HG03095 (cell line): ENCODE data around the gene OAF.

ENCODE experiments used
- ATAC-seq: cut with Tn5 transposase; IDR thresholded peaks from one replicate; pipeline ENCODE4 v1.9.1; 2021; ENCODE audit warnings: moderate library complexity; ENCODE audit not compliant: unreplicated experiment

The OAF gene

DNA sequence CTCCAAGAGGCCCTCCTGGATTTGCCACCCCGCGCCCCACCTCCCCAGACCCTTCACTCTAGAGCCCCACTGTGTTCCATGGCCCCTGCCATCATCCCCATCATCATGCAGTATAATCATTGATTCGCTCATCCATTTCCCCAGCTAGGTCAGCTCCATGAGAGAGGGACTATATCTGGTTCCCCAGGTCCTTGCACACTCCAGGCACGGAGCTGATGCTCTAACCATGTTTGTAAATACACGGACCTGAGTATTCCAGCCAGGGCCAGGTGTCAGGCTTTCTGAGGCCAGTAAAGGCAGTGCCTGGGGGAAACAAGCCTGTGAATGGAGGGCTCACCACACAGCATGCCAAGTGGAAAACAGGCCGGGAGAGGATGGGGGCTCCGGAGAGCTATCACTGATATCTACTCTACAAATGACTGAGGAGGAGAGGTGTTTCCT lies 27.1 kb upstream of the OAF start:
- ATAC-seq, result no peak

DNA sequence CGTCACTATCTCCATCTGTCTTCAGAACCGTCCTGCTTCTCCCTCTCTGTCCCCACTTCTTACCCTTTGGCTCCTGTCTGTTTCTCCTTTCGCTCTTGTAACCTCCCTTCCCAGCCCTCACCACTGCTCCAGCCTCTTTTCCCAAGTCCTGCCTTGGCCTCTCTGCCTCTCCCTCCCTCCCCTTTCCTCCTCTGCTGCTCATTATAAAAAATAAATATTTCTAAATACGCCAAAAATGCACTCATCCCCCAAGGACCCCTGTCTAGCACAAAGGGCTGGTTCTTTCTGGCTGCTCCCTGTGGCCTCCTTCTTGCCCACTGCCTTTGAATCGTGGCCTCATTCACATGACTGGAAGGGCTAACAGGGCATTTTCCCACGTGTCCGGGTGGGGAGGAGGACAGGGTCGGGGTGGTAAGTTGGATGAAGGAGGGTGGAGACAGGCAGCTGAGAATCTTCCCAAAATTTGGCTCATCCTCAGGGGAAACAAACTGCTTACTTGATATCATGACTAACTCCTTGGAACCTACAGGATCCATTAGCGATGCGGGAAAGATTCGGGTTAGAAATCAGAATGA lies 26.4 kb upstream of the OAF start:
- no peak for ATAC-seq

DNA sequence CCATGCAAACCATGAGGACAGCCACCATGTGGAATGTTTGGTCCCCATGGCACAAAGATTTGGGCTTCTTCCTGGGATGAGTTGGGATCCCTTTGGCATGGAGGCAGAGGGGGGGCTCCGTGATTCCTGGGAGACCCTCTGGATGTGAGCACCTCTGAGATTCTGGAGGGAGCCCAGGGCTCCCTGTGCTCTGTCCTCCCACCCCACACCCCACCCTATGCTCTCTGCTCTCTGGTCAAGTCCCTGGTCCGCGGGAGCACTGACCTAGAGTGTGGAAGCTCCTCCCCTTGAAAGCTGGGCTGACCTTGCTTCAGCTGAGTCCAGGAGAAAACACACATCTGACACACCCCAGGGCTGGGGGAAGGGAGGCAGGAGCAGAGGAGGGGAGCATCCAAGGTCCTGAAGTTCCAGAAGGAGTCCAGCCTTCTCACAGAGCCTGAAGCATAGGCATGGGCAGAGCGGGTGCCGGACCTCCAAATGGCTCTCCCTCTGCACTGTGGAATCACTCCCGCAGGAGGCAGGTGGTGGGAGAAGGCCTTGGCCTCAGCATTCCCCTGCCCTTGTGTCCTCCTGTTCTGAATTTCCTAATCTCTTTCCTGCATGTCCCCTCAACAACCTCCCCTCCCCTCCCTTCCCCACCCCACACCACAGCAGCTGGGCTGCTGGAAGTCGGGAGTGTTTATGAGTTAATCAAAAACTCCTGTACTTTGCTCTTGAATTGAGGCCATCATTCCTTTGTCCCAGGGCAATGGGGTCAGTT lies 25.7 kb upstream of the OAF start:
- no peak for ATAC-seq

DNA sequence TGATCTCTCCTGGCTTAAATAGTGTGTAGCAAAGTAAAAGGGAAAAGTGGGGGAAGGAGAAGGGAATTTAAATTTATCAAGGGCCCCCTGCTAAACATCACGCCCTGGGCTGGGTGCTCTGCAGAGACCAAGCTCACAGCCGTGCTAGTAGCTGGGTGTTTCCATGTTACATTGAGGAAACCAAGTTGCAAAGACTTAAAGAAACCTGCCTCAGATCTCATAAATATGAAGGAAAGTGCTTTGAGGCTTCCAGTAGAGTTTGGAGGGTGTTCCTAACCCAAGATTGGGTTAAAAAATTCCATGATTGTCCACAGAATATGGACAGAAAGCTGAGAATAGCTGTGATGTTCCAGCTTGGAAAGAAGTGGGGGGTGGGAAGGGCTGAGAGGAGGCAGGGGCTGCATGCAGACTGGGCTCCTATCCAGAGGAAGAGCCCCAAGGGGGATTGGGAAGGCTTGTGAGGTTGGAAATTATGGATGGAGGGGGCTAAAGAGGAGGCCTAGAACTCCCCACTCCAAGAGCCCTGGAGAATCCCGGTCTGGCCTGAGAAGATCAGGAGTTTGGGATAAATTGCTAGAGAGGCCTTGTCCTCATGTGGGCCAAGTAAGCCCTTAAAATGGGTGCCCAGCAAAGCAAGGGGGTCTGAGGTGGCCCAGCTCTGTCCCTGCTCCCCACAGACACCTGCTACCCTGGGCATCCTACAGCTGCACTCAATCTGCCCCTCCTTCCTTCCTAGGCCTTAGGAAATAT lies 25.0 kb upstream of the OAF start:
- ATAC-seq, result no peak

DNA sequence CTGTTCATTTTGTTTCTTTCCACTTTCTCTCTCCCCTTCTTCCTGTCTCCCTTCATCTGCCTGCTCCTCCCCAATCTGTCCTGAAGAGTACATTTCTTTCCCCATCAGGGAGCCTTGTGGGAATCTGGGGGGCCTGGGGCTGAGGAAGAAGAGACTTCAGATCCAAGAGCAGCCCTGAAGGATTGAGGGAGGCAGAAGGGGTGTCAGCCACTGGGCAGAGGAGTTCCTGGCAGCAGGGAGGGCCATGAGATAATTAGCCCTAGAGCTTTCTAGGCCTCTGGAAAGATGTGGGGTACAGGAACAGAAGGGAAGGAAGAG lies 24.4 kb upstream of the OAF start:
- no peak for ATAC-seq

DNA sequence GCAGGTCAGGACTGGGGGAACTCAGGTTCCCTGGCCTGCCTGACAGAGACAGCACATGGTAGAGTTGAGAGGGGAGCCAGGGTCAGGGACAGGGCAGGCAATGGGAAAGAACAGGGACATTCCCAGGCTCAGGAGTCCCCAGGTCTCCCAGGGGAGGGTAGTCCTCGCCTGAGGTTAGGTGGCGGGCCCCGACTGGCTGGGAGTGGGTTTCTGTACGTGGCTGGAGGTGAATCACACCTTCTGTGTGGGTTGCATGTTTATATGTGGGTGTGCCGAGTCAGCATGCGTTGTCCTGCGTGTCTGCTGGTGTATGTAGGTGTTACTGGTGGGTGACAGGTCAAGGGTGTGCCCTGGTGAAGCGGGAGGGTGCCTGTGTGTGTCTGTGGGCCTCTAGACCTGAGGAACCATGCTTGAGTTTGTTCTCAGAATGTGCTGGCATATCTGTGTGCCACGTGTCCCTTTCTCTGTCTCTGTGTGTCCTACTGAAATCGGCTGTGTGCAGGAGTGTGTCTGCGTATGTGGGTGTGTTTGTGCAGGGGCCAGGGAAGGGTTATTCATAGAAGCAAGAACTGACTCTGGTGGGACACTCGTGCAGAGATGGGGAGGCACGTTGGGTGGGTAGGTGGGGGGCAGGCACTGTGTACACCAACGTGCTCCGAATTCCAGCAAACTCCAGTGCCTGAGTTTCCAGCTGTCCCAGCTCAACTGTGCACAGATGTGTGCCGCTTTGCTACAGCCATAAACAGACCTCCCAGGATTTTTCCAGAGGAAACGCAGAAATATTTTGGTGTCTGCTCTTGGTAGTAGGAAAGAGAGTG lies 23.8 kb upstream of the OAF start:
- no peak for ATAC-seq

DNA sequence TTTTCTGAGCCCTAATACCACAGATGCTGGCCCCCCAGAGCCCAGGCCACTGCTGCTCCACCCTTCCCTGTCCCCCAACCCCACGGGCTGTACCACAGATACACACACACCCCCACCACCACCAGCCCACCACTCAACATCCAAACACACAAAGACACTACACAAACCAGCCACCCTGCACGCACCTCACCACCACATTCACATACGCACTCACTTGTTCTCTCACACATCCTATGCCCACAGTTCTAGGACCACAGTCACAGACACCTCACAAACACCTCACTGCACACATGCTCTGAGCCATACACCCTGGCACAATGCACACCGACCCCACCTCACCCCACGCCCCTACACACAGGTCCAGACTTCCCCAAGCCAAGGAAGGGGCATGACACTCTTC lies 22.5 kb upstream of the OAF start:
- ATAC-seq, result no peak

DNA sequence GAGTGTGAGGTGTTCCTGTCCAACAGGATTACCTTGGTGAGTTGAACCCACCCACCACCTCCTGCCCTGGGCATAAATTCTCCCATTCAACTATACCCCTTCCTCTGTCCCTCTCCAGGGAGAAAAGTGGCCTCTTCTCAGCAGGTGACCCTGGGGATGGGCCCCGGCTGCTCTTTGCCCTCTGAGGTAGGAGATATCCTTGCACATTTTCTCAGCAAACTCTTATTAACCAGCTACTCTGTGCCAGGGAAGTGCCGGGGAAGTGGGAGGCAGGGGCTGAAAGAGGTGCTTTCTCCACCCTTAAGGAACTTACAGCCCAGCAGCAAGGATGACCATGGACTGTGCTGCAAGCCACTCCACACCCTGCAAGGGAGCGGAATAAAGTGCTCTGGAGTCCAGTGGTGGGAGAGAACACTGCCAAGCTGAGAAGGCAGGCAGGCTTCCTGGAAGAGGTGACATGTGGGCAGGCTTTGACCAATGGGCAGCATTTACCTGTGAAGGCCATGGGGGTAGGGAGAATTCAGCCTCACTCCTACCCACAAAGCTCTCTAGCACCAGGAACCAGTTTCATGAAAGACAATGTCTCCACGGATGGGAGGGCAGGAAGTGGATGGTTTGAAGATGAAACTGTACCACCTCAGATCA lies 21.9 kb upstream of the OAF start:
- no peak for ATAC-seq

DNA sequence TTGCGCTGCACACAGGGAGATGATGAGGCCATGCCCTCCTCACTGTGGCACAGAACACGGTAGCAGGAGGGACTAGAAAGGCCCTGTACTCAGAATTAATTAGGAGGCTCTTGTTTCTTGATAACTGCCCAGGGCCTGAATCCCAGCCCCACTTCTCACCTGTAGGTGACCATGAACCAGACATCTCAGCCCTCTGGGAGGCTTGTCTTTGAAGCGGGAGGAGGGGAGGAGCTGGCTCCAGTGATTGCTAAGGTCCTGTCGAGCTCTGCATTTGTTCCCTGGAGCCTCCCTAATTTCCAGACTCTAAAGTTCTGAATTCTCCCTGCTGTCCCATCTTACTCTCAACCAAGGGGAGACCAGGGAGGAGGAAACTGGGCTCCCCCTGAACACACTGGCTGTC lies 19.8 kb upstream of the OAF start:
- ATAC-seq, result no peak

DNA sequence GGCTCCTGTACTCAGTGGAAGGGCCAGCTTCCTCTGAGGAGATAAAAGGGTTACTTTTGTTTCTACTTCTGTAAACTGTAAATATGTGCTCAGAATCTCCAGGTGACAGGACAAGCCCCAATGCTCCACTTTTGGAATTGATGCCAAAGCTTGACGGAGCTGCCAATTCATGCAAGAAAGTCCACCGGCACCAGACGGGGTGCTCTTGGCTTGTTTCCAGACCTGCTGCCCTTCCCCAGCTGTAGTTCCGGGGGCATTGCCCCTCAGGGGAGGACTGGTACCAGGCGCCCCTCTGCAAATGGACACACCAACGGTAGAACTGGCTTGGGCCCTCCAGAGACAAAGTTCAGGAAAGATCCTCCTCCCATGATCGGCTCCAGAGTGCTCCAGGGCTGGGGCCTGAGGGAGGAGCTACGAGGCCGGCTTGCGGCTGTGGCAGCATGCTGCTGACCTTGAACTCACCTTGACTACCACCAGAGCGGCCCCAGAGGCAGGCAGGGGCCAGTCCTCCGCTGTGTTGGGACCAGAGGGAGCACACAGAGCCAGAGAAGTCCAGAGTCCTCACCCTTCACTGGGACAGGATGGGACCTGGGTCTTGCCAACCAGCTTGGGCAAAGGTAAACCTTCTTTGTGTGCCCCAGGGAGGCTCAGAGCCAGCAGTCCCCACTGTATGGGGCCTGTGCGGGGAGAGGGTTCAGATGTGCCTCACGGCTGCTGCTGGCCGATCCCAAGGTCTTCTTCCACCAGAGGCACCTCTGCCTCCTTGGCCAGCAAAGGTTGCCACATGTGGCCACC lies 17.8 kb upstream of the OAF start:
- ATAC-seq, result no peak

DNA sequence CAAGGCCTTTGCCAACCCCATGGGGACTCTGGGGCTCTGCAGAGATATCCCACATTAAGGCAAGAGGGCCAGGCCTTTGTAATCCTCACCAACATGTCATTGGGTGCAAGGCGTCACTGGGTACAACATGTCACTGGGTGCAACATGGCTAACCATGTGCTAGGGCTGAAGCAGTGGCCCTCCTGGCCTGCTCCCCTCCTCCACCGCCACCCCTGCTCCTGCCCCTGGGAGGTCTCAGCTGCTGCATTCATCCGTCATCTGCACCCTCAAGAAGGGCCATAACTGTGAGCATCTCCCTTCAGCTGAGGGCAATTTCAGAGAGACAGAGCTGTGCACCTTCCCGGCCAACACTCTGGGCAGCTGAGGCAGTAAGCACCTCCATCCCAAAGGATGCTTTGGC lies 16.7 kb upstream of the OAF start:
- ATAC-seq, result no peak

DNA sequence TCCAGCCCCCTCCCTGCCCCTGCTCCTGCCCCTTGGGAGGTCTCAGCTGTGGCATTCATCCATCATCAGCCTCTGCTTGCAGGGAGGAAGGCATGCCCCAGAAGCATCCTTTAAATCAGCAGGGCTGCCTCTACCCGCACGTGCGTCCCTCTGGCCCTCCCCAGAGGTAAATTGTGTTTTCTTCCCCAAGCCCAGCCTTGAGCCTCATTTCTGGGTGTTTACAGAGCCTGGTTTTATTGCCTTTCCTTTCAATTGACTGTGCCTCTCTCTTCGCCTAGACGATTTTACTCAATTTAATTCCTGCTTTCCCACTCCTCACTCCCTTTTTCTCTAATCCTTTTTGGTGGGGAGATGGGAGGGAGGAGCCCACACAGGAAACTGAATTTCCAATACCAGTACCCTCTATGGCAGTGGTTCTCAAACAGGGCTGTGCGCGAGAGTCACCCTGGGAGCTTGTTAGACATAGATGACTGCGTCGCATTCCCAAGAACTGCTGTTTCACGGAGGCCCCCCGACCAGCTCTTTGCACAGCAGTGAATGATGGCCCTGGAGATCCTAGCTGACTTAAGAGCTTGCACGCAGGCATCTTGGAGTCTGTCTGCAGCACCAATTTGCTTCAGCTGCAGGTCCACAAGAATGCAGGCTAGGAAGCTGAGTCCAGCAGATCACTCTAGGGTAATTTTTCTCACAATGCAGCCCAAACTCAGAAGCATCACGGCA lies 15.1 kb upstream of the OAF start:
- no peak for ATAC-seq

DNA sequence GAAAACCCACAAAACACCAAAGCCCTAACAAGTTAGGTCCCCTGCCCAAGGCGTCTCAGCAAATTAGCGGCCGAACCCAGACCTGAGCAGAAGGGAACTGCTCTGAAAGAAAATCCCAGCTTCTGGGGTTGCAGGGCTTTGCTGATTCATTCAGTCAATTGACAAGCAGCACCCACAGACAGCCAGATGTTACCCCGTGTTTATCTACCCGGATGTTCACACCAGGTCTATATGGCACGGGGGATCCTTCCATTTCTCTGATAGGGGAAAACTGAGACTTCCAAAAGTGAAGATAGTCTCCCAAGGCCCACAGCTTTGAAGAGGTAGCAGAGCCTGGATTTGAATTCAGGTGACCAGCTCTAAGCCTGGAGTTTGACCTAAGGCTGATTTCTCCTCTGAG lies 14.0 kb upstream of the OAF start:
- no peak for ATAC-seq

DNA sequence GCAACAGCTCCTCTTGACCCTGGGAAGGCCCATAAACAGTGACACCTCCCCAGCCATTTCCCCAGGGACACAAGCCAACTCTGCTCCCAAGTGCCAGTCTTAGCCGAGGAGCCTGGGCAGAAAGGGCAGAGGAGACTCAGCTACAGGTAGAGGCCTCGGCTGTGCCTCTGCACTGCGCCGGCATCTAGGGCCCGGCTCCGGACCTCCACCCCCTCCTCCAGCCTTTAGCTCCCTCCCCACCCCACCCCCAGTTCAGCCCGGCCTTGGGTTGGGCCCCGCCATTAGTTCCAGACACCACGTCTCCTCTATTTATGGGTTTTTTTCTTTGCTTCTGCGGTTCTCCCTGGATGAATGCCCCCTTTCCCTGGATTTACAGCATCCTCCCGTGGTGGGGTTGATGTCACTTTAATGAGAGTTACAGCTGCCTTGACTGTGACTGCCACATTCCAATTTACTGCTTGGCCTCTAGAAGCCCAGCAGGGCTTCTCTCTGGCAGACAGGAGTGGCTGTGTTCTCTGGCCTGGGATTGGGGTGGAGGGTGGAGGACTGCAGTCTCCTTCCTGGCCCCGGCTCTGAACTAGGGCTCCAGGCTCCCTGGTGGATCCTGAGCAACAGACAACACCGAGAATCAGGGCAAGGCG lies 13.5 kb upstream of the OAF start:
- ATAC-seq, result no peak

DNA sequence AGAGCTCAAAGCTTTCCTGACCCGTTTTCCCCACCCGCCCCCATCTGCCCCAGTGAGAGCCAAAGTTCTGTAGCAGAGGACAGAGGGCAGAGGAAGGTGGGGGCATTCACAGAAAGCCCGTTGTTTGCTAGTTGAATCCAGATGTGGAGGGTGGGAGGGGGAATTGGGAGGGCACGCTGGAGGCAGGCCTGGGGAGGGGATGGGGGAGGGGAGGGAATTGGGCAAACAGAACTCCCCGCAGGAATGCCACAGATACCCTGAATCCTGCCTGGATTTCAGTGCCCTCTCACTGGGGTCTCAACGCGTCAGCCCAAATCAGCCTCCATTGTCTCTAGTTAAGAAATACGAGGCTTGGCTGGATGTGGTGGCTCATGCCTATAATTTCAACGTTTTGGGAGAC lies 12.9 kb upstream of the OAF start:
- no peak for ATAC-seq

DNA sequence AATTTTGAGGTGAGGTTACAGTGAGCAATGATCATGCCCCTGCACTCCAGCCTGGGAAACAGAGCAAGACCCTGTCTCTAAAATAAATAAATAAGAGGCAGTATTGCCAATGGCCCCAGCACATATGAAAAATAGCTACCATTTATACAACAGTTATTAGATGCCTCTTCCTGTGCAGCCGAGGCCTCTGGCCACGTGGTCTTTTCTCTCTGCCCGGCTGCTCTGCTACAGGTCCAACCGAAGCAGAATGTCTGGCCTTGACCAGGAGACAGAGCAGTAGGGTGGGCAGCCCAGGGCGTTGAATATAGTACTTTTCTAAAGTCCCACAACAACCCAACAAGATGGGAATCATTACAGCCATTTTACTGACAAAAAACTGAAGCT lies 12.4 kb upstream of the OAF start:
- no peak for ATAC-seq

DNA sequence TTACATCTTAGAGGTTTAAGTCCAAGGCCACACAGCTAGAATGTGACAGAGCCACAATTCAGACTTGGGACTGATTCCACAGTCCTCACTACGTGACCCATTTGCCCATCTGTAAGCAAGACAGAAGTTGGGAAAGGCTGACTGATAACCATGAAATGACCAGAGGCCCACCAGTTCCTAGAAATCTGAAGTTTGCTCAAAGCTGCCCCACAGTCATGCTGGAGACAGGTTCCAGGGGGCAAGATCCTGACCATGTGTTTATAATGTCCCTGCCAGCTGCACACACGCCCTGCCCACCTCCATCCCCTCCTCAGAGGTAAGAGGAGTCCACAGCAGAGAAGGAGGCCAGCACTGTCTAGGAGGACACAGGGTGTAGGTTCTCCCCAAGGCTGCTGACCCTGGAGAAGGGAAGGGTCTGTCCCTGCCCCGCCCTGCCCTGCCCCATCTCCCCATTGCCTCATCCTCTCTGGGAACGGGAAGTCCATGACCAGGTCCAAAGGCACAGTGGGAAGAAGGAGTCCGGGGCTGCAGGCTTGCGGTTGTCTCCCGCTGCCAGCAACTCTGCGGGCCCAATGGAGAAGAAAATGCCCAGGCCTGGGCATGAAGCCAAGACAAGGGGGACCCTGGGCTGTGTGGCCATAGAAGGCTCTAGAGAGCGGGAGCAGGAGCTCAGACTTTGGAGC lies 11.9 kb upstream of the OAF start:
- ATAC-seq, result no peak

DNA sequence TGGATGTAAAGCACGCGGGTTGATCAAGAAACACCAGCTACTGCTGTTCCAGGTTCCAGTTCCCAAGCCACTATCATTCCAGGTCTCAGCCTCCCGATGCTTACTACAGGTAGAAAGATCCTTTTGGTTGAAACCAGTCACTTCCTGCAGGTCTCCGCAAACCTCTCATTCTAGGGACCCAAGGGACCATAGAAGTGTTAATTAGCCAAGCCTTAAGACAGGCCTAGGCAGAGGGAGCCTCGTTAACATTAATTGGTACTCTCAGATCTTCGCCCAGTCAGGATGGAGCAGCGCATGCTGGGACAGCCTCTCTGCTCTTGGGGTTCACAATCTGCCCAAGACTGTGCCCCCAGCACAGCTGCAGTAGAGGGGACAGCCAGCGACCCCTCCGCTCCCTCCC lies 11.2 kb upstream of the OAF start:
- no peak for ATAC-seq

DNA sequence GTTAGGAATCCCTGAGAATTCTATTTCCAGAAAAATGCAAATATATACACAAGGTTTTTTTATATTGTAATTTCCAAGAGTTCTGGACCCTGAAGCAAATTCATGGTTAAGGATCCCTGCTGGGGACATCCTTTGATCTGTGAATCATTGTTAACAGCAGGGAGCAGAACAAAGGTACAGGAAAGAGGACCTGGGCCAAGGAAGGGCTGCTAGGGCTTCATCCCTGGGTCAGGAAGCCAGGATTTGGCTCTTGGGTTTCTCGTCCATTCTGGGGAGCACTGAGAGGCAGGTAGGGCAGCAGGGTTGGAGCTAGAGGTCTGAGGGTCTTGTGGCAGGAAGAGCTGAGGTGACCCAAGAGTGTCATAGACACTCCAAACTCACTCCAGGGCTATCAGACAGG lies 10.2 kb upstream of the OAF start:
- no peak for ATAC-seq
